Mesenchymal stem cell (in vitro differentiated cells and primary cell): ENCODE results near the gene ZNF439.

Source experiments
- DNase-seq: peaks from one replicate; pipeline ENCODE4 v3.0.0-alpha.2; 2013
- H2AFZ ChIP-seq: one replicate; pipeline ENCODE4 v1.6.1; 2013; ENCODE audit warnings: low read depth, mild to moderate bottlenecking, control low read depth, inconsistent platforms, low read length, moderate library complexity
- H2AK5ac ChIP-seq: 2 replicates; pipeline ENCODE4 v1.6.1; 2013; ENCODE audit warnings: low read length, moderate library complexity, mild to moderate bottlenecking, inconsistent platforms; ENCODE audit not compliant: severe bottlenecking
- H2BK120ac ChIP-seq: one replicate; pipeline ENCODE4 v1.6.1; 2013; ENCODE audit warnings: low read depth, mild to moderate bottlenecking, inconsistent platforms, low read length, moderate library complexity
- H2BK12ac ChIP-seq, 2 experiments: one replicate each; pipeline ENCODE4 v1.6.1; 2013; ENCODE audit warnings: inconsistent platforms in 2 of 2, low read length in 2 of 2, mild to moderate bottlenecking in 2 of 2, moderate library complexity in 2 of 2, control low read depth in 1 of 2
- H2BK15ac ChIP-seq: one replicate; pipeline ENCODE4 v1.6.1; 2013; ENCODE audit warnings: mild to moderate bottlenecking, low read depth, inconsistent platforms; ENCODE audit not compliant: poor library complexity, severe bottlenecking
- H2BK5ac ChIP-seq: 2 replicates; pipeline ENCODE4 v1.6.1; 2013; ENCODE audit warnings: low read depth, mild to moderate bottlenecking, low read length, control low read depth, inconsistent platforms; ENCODE audit not compliant: poor library complexity, severe bottlenecking
- H3K14ac ChIP-seq, 2 experiments: one replicate each; pipeline ENCODE4 v1.6.1; 2013; ENCODE audit warnings: inconsistent platforms in 2 of 2, low read length in 2 of 2, control low read depth in 1 of 2, mild to moderate bottlenecking in 1 of 2, moderate library complexity in 1 of 2
- H3K18ac ChIP-seq, 2 experiments: one replicate each; pipeline ENCODE4 v1.6.1; 2013; ENCODE audit warnings: inconsistent platforms in 2 of 2, low read length in 2 of 2, control low read depth in 1 of 2, low read depth in 1 of 2, mild to moderate bottlenecking in 1 of 2
- H3K23ac ChIP-seq, 2 experiments: one replicate each; pipeline ENCODE4 v1.6.1; 2013; ENCODE audit warnings: inconsistent platforms in 2 of 2, low read length in 2 of 2, mild to moderate bottlenecking in 2 of 2, moderate library complexity in 2 of 2, control low read depth in 1 of 2
- H3K27ac ChIP-seq: 2 replicates; pipeline ENCODE4 v1.5.1; 2013; ENCODE audit warnings: mild to moderate bottlenecking, moderate library complexity, low read length, control low read depth, inconsistent platforms; ENCODE audit not compliant: poor library complexity, severe bottlenecking
- H3K27me3 ChIP-seq, 2 experiments: 2 replicates each; pipeline versions ENCODE4 v1.6.1 to v1.7.0; 2013; ENCODE audit warnings: low read length in 2 of 2, mild to moderate bottlenecking in 2 of 2, moderate library complexity in 2 of 2, control low read depth in 1 of 2, inconsistent platforms in 1 of 2; ENCODE audit not compliant: control insufficient read depth in 1 of 2, insufficient read depth in 1 of 2
- H3K36me3 ChIP-seq, 2 experiments: 2 replicates each; pipeline versions ENCODE4 v1.6.1 to v1.7.0; 2013; ENCODE audit warnings: low read length in 2 of 2, control low read depth in 1 of 2, inconsistent platforms in 1 of 2, low read depth in 1 of 2, mild to moderate bottlenecking in 1 of 2; ENCODE audit not compliant: insufficient read depth in 2 of 2, control insufficient read depth in 1 of 2
- H3K4ac ChIP-seq, 2 experiments: one replicate each; pipeline ENCODE4 v1.6.1; 2013; ENCODE audit warnings: inconsistent platforms in 2 of 2, low read length in 2 of 2, mild to moderate bottlenecking in 2 of 2, moderate library complexity in 2 of 2, control low read depth in 1 of 2, low read depth in 1 of 2
- H3K4me1 ChIP-seq: 2 replicates; pipeline ENCODE4 v1.6.1; 2013; ENCODE audit warnings: low read depth, low read length, control low read depth; ENCODE audit not compliant: control insufficient read depth, insufficient read depth
- H3K4me2 ChIP-seq: 2 replicates; pipeline ENCODE4 v1.6.1; 2013; ENCODE audit warnings: low read length, mild to moderate bottlenecking, inconsistent platforms; ENCODE audit not compliant: poor library complexity, severe bottlenecking
- H3K4me3 ChIP-seq, 2 experiments: 2 replicates each; pipeline versions ENCODE4 v1.5.1 to v1.7.0; 2013; ENCODE audit warnings: low read length in 2 of 2, mild to moderate bottlenecking in 2 of 2, control low read depth in 1 of 2, low read depth in 1 of 2; ENCODE audit not compliant: insufficient read depth in 1 of 2
- H3K79me1 ChIP-seq: replicated peaks from 2 replicates; pipeline ENCODE4 v1.6.1; 2013; ENCODE audit warnings: mild to moderate bottlenecking, control low read depth, low read length, inconsistent platforms; ENCODE audit not compliant: poor library complexity, severe bottlenecking
- H3K9ac ChIP-seq: 2 replicates; pipeline ENCODE4 v1.7.0; 2013; ENCODE audit warnings: mild to moderate bottlenecking, low read length, moderate library complexity
- H3K9me3 ChIP-seq: 2 replicates; pipeline ENCODE4 v1.7.0; 2013; ENCODE audit warnings: mild to moderate bottlenecking, low read length; ENCODE audit not compliant: control insufficient read depth
- H4K8ac ChIP-seq: one replicate; pipeline ENCODE4 v1.6.1; 2013; ENCODE audit warnings: inconsistent platforms, mild to moderate bottlenecking, low read length, moderate library complexity
- H4K91ac ChIP-seq: one replicate; pipeline ENCODE4 v1.6.1; 2013; ENCODE audit warnings: mild to moderate bottlenecking, low read length, inconsistent platforms
- WGBS: methylation state at CpG from one replicate; pipeline ENCODE4 v1.1.7; 2013; ENCODE audit warnings: mixed read lengths; 5-methylcytosine and 5-hydroxymethylcytosine counted together

Gene ZNF439

GRCh38 chr19:11853358-11853757 is 4.8 kb downstream of the ZNF439 start:
- Histone ChIP-seq H2BK15ac (no peak overlapping the region), H3K9ac (no peak overlapping the region), H3K36me3 (no peaks in the 10 kb centered on the region), H3K27me3 (no peaks in the 10 kb centered on the region), H2AK5ac (no peak overlapping the region), H2BK5ac (no peak overlapping the region), H3K4me1 (no peaks in the 10 kb centered on the region), H3K18ac (no peak overlapping the region), H3K79me1 (no peaks in the 10 kb centered on the region), H3K27ac (no peak overlapping the region), H3K4me2 (no peak overlapping the region), H2AFZ (no peak overlapping the region), H3K4me3 (no peak overlapping the region), H3K4ac (no peak overlapping the region), H3K14ac (no peak overlapping the region), H2BK12ac (no peak overlapping the region), H4K91ac (no peak overlapping the region), H4K8ac (no peak overlapping the region), H3K23ac (no peak overlapping the region), H3K9me3 (peaks cover 15% of the 10 kb centered on the region), H2BK120ac (no peak overlapping the region)
- no peak for DNase-seq
- 50% methylated on average over 3 of the region's 3 CpGs for WGBS

DNA sequence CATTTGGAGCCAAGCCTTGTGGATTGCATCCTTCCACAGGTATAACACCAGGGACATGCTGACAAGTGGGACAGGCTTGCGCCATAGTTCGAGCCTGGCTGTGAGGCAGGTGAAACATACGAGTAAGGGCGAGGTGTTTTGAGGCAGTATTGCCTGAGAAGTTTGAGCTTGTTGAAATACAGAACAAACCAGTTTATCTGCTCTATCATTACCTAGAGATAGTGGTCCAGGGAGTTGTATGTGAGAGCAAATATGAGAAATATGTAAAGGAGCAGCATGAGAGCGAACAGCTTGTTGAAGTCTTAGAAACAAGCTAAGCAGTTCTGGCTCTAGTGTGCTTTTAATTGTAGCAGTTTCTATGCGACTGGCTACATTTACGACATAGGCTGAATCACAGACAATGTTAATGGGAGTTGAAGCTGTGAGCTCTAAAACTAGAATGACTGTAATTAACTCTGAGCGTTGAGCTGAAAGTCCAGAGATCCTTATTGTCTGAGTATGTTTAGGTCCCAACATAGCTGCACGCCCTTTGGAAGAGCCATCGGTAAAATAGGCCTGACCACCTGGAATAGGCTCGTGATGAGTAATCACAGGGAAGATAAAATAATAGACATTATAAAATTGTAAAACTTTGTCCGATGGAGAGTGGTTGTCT is 8.2 kb downstream of the ZNF439 start:
- no peak overlapping the region for H3K23ac ChIP-seq
- no peak overlapping the region for H2AK5ac ChIP-seq
- H3K4ac ChIP-seq, result no peak overlapping the region
- no peak for DNase-seq
- peaks cover 40% of the 10 kb centered on the region for H3K9me3 ChIP-seq
- H3K4me3 ChIP-seq, result no peak overlapping the region
- H3K4me2 ChIP-seq, result no peak overlapping the region
- no peak overlapping the region for H3K14ac ChIP-seq
- H2BK12ac ChIP-seq, result no peak overlapping the region
- H3K18ac ChIP-seq, result no peak overlapping the region
- WGBS, result 75% methylated on average over 11 of the region's 12 CpGs
- H4K91ac ChIP-seq, result no peak overlapping the region
- no peak overlapping the region for H2AFZ ChIP-seq
- H3K27me3 ChIP-seq, result no peaks in the 10 kb centered on the region
- no peak overlapping the region for H2BK5ac ChIP-seq
- H3K9ac ChIP-seq, result no peak overlapping the region
- H3K36me3 ChIP-seq, result no peaks in the 10 kb centered on the region
- H3K79me1 ChIP-seq, result no peaks in the 10 kb centered on the region
- no peak overlapping the region for H3K27ac ChIP-seq
- no peak overlapping the region for H4K8ac ChIP-seq
- H2BK15ac ChIP-seq, result no peak overlapping the region
- H2BK120ac ChIP-seq, result no peak overlapping the region
- H3K4me1 ChIP-seq, result no peaks in the 10 kb centered on the region

DNA sequence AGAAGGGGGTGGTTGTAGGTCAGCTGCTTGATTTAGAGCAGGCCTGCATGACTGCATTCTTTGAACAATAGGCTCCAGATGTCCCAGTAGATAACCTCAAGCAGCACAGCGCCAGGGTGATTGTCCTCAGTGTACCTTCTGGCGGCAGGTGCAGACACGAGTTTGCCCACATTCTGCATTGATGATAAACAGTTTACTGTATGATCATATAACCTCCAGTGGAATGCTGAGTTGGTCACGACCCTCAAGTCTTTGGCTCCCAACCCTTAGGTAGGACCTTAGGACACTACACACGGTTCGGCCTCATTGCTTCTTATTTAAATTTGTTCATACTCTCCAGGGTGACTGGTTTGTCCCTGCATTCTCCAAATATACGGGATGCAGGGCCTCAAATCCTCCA is 12.2 kb downstream of the ZNF439 start:
- Histone ChIP-seq H3K27me3 (no peaks in the 10 kb centered on the region), H2BK12ac (no peak overlapping the region), H3K18ac (no peak overlapping the region), H3K14ac (no peak overlapping the region), H3K9me3 (peaks cover 53% of the 10 kb centered on the region), H4K91ac (no peak overlapping the region), H3K27ac (no peak overlapping the region), H2BK5ac (no peak overlapping the region), H2AFZ (no peak overlapping the region), H2BK15ac (no peak overlapping the region), H3K79me1 (no peaks in the 10 kb centered on the region), H2AK5ac (no peak overlapping the region), H3K4me2 (no peak overlapping the region), H2BK120ac (no peak overlapping the region), H3K4ac (no peak overlapping the region), H3K9ac (no peak overlapping the region), H3K4me1 (no peaks in the 10 kb centered on the region), H3K23ac (no peak overlapping the region), H4K8ac (no peak overlapping the region), H3K4me3 (no peak overlapping the region), H3K36me3 (no peaks in the 10 kb centered on the region)
- no peak for DNase-seq
- WGBS, result 61% methylated on average over 7 of the region's 7 CpGs

- Histone ChIP-seq H4K8ac (no peak overlapping the region), H4K91ac (no peak overlapping the region), H3K27ac (no peak overlapping the region), H3K79me1 (no peaks in the 10 kb centered on the region), H3K4ac (no peak overlapping the region), H2BK12ac (no peak overlapping the region), H3K36me3 (no peaks in the 10 kb centered on the region), H3K4me1 (no peaks in the 10 kb centered on the region), H2AK5ac (no peak overlapping the region), H3K18ac (no peak overlapping the region), H3K23ac (no peak overlapping the region), H3K27me3 (no peaks in the 10 kb centered on the region), H2BK120ac (no peak overlapping the region), H2BK5ac (no peak overlapping the region), H3K4me3 (no peak overlapping the region), H3K9me3 (peaks cover 59% of the 10 kb centered on the region), H3K9ac (no peak overlapping the region), H2AFZ (no peak overlapping the region), H3K4me2 (no peak overlapping the region), H2BK15ac (no peak overlapping the region), H3K14ac (no peak overlapping the region)
- 33% methylated on average over 1 of the region's 2 CpGs for WGBS
- no peak for DNase-seq
Measured at GRCh38 chr19:11861301-11861700, 12.8 kb downstream of the ZNF439 start.
